Stimulated activated CD4-positive, alpha-beta T cell treated with anti-CD3 and anti-CD28 coated beads, Interleukin-15, amount 100 ng/mL, for 1 hour (primary cell): ENCODE results near the gene ANO6.

Experiments
- DNase-seq, 2 donors: peaks; one replicate each; pipeline ENCODE4 v3.0.0-alpha.2; 2020; ENCODE audit warnings: low read depth in 1 of 2, low spot score in 1 of 2

The ANO6 gene

DNA sequence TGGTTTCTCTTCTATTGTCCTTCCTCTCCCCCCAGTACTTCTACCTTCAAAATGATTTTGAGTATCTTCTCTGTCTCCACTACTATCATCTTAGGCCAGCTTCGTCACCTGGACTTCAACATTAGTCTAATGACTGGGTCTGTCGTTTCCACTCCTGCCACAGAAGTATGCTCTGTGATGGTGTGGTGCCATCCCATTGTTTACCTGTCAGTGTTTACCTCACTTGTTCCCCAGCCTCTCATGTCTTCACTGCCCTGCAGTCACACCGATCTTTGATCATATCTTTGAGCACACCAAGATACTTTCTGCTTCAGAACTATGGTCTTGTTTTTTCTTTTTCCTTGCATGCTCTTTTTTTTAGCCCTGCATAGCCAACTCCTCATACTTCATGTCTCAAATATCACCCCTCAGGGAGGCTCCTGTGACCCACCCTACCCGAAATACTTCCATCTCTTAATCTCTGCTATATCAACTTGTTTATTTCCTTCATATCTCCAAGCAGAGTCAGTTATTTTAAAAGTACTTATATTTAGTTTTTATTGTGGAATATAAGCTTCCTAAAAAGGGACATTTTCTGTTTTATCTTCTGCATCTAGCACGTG, 60.4 kb downstream of the ANO6 start:
- no peak for DNase-seq

DNA sequence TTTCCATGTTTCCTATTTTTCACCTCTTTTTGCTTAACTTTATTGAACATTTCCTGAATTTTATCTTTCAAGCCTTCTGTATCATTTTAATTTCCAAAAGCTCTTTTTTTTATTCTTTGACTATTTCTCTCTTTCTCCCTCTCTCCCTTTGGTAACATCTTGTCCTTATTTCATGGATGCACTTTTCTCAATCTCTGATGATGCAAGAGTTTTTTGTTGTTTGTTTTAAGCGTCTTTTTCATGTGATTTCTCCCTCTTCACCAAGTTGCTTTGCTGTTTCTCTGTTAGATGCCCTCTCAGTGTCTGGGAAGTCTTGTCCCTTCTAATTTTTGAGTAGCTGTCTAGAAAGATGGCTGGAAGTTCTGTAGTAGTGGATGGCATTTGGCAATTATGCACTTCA, 62.6 kb downstream of the ANO6 start:
- DNase-seq = no peak

DNA sequence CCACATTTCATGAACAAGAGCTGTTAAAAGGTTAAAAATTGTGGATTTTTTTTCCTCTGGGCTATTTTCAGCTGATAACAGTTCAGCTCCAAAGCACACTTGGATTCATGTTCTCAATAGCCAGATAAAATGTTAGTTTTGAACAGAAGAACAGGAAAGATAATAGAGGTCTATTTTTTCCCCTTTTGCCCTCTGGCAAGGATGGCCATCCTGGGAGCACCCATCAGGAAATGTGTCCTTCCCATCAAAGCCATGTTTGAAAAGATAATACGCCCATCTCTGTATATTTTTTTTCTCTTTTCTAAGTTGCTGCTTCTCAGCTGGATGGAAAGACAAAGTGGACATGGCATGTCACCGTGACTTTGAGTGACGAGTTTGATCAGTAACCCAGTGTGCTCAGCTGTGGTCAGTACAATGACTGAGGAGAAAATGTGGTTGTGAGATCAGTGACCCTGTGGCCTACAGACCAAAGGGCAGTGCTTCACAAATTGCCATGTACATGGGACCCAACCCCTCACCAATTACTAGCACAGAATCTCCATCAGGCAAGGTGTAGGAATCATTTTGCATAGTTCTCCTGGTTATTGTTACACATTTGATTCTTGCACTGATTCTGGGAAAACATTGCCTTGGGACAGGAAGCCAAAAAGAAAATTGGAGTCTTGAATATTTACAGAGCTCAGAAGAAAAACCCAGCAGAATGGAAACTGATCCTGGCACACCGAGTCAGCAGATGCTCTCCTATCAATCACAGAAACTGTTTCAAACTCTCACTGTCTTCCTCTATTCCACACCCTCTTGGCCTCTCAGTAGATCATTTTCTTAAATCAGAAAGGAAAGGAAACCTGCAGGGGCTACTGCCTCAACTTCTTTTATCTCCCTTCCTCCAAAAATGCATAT, 64.3 kb downstream of the ANO6 start:
- DNase-seq = no peak

DNA sequence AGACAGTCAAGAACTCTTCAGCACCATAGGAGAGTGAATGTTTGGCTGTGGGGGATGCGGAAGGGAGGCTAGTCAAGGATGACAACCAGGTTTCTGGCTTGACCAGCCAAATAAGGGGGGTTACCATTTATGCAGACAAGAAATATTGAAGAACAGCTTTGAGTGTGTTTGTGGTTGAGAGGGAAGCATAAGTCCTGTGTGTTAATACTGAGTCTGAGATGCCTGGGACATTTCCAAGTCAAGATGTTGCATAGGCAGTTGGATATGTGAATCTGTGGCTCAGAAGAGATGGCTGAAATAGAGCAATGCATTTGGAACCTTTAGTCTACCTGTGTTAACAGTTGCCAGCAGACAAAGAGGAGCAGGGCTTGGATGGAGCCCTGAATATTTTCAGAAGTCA, 66.1 kb downstream of the ANO6 start:
- DNase-seq = no peak

DNA sequence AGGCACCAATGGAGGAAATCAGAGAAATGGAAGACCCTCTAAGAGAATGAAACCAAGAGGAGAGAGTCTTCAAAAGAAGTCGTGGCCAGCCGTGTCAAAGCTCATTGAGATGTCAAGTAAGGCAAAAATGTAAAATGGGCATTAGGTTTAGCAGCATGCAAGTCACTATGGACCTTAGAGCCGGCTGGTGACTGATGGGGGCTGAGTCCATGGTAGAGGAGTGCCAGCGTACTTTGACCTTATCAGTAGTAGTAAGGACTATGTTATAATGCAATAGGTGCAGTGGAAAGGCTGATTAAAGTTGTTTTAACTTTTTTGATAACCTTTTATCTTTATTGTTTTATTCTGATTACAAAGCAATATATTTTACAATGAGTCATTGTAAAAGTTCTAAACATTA, 66.5 kb downstream of the ANO6 start:
- no peak for DNase-seq

DNA sequence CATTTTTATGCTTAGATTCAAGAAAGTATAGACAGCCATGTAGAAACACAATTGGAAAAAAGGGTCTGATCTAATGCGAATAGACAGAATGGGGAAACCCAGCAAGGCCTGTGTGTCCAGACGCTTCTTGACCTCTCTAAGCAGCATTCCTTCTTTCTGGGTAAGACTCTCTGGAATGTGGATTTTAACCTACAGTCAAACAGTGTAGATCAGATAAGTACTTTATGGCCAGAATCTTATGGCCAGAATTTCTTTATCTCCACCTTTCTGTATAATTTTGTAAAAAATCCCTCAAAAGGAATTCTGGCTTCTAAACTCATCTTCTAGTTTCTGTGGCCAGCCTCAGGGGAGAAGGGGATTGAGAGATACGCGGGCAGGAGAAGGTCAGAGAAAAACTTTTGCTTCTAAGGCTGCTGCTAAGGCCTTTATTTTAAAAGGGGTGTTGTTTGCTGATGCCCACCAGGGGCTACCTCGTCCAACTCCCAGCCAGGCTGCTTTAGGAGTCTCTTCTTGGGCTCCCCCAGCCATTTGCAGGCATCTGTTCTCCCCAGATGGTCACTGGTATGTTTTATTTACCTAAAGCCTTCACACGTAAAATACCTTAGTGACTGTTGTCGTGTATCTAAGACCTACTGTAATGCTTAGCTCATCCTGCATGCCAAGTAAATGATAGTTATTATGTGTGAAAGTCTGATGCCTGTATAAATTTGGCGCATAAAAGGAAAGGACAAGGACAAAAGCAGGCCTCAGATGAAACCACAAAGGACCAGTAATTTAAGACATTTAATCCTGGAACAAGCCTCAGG, 68.4 kb downstream of the ANO6 start:
- DNase-seq = no peak

DNA sequence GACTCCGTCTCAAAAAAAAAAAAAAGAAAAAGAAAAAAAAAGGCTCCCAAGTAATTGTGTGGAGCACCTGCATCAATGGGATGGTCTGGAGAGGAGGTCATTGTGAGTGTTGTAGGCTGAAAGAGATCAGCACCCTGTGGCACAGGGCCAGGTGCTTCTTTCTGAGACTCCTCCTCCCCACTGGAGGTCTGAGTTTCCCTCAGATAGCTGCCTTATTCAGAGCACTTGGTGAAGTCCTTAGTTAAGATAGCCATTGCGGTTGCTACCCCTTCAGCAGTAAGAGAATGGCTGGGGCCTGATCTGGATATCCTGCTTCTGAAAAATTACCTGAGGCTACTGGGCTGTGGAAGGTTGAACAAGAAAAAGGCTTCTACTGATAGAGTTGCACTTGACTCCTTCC, 69.8 kb downstream of the ANO6 start:
- no peak for DNase-seq

DNA sequence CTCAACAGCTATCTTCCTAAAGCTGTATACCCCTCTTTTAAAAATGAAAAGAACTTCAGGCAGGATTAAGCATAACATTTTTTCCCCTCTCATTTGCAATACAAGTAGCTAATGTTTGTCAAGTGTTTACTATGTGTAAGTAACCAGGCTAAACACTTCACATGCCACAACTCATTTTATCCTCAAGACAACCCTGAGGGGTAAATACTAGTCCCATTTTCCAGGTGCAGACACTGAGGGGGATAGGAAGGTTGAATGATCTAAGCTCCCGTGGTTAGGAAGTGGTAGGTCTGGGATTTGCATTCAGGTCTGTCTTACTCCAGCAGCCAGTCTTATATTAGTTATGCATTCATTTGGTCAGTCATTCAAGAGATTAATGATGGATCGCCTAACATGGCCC, 70.7 kb downstream of the ANO6 start:
- no peak for DNase-seq

DNA sequence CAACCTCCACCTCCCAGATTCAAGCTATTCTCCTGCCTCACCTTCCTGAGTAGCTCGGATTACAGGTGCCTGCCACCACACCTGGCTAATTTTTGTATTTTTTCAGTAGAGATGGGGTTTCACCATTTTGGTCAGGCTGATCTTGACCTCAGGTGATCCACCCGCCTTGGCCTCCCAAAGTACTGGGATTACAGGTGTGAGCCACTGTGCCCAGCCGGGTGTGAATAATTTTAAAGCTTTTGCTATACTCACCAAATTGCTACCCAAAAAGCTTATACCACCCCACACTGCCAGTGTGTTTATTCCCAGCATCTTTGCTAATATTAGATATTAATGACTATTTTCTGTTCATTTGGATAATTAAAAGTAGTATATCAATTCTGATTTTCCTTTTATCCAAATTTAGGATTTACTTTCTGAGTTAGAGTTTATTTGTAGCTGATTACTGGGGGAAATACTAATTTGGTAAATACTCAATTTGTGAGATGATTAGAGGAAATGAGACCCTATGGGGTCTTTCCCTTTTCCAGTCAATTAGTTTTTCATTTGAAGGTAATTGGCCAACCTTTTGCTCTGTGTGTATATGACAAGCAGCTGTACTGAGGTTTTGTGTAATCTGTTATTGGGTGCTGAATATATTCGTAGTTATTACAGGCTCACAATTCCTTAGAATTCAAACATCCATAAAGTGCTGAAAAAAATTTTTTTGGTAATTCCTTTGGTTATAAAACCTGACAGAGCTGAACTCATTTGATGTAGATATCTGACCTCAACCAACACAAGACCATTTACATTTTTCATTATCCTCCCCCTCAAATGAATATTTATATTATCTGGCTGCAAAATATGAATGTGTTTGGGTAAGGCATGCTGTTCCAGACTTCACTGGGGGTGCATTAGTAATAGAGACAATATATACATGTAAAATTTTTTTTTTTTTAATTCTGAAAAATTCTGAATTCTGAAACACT, 73.6 kb downstream of the ANO6 start:
- no peak for DNase-seq

DNA sequence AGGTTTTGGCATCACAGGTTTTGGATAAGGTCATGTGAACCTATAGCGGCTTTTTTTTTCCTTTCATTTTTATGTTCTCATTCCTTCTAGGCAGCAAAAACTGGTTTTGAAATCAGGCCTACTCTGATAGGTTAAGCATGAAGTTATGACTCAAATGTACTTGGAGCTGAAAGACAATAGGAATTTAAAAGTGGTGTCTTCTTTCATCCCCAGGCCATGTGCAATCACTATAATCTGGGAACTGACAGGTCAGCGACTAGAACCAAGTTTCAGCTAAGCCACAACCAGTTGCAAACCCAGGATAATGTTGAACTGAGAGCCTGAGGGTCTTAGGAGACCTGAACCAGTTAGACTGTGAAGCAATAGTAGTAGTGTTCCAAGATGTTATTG, 74.3 kb downstream of the ANO6 start:
- DNase-seq = no peak

DNA sequence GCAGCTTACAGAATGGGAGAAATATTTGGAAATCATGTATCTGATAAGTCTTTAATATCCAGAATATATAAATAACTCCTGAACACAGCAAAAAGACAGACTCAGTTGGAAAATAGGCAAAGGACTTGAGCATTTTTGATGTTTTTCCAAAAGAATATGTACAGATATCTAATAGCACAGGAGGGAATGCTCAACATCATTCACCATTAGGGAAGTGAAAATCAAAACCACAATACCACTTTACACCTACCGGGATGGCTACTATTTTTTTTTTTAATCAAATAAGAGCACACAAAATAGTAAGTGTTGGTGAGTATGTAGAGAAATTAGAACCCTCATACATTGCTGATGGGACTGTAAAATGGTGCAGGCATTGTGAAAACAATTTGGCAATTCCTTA, 75.6 kb downstream of the ANO6 start:
- no peak for DNase-seq

DNA sequence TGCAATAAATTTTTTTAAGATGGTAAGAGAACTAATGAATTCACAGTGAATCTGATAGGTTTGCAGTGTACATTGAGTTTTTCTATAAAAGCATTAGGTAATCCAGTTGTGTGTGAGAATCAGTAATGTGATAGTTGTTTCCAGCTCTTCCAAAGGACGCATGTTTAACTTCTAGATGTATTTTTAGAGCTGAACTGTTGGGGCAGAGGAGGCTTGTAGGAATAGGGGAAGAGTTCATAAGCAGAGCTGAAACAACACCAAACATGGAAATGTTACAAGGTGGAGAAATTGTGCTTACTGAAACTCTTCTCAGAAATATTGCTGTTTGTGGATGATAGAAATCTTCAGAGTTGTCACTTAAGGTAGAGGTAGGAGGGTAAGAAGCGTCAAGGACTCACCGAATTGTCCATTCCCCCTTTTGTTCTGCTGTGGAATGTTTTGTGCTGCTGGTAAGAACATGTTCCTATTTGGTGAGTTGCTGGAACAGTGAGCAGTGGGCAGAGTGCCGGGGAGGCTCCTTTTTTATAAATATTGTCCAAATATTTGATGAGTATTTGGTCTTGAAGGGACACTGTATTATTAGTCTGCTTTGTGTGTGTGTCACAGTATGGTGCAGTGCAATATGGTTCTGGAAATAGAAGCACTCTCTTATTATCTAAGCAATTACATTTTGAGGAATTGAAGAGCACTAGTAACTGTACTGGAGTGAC, 76.7 kb downstream of the ANO6 start:
- no peak for DNase-seq

DNA sequence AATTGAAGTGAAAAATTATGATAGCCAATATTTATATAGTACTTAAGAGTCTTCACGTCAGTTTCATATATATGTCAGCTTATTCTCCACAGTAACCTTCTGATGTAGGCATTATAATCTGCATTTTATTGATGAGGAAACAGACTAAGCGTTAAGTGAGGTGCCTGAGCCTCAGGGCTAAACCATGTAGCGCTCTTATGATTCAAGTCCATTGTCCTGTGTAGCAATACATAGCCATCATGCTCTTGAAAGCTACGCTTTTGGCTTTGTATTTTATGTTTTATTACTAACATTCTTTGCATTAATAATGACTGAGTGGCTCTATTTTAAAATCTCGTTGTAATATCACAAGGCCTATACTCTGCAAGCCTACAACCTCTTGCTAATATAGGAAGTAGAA, 79.0 kb downstream of the ANO6 start:
- no peak for DNase-seq

DNA sequence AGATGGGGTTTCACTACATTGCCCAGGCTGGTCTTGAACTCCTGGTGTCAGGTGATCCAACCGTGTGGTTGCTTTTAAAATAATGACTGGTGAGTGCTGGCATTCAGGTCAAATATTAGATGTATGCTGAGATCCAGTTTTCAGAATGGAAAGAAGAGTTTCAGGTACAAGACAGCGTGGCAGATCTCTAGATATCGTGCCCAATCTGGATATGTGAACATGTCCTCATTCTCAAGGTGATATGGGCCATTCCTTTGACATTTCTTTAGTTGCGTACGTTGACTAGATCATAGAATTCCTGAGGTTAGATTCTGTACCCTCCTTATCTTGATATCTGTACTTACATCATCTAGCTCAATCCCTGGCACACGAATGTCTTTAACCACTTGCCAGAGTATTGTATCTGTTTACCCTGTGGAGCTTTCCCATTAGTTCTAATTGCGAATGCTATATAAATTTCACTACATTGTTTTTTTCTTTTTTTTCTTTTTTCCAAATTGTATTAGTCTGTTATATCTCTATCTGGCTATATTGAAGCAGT, 80.2 kb downstream of the ANO6 start:
- no peak for DNase-seq

DNA sequence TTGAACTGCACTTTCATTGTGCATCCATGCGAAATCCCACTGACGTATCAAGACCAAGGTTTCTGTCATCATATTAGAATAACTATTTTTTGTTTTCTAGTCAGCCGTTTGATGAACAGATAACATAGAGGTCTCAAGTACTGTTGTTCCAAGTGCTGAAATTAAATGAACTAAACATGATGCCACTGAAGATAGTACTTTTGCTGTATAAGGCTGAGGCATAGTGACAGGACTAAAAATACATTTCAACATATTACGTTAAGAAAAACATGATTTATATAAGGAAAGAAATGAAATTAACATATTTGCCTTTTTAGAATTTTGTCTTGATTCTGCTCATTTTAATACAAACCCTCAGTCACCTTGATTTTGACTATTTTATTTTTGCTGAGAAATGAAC, 82.2 kb downstream of the ANO6 start:
- DNase-seq = no peak

DNA sequence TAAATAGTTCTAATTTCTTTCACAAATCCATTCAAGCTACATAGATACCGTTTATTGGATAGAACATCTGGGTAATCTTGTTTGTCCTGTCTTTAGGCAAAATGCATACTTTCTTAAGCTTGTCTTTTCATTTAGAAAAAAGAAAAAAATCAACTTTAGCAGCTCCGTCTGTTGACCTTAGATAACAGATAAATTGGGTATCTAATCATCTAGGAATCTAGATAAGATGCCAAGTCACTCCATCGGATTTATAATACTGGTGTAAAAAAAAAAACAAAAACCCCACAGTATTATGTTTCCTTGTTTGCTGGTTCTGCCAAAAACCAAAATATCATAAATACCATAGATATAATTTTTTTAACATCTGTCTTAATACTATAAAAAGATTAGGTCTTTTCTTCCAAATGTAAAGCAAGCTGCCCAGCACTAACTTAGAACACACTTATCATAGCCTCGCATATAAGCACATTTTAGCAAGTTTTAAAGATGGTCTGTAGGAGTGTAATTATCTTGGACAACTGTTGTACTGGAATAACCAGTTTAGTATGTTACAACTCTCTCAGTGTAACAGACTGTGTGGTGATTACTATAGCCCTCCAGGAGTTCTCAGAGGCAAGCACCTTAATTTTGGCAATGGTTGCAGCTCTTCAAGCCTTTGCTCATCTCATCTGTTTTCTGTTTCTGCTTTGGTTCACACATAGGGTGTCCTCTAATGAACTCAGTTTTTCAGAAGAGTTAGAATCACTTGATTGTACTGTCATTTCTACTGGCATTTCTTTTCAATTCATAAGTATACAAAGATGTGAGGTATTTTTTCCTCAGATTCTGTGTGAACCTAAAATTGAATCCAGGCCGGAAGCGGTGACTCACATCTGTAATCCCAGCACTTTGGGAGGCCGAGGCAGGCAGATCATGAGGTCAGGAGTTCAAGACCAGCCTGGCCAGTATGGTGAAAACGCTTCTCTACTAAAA, 83.1 kb downstream of the ANO6 start:
- DNase-seq = no peak

DNA sequence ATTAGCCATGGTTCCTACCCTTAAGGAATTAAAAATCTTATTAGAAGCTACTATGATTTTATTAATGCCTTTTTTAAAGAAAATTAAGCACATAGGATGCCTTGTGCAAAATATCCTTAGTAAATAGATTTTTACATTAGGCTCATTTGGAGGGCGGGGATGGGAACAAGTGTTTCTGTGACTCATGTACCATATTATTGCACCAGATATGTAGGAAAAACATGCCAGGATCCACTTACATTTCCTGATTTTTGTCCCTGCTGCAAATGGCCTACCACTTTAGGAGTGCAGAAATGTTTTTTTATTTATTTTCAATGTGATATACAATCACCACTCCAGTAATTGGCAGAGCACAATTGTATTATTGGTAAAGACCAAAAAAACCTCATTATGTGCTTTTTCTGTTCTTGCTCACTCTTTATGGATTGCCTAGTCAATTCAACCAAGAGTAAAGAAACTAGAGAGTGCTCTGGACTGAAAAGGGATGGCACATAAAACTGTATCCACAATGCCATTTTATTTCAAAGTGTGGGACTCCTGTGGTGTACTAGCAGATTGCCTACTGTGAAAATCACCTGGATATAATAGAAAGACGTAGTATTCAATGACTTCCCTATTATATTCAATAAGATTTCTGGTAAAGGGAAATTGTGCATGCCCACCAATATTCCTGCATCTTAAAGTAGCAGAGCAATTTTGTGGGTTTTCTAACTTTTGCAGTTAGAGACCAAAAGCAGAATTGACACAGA, 86.9 kb downstream of the ANO6 start:
- no peak for DNase-seq

DNA sequence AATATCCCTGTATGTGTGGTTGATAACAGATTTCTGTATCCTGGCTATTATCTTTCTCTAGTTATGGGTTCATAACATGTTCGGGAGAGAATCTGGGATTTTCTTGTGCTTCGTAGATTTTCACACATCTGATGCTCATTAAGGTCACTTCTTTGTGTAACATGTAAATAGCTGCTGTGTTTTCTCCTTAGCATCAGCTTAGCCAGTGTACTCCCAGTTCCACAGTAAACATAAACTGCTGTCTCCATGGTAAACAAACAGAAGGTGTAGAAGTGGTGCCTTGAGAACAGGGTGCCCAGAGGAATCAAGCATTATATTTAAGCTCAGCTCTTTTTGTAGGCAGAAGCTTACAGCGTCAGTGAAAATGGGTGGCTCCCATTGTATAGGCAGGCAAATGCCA, 88.0 kb downstream of the ANO6 start:
- DNase-seq = no peak
